ENCODE results near the gene TMED8.
A peak's percentile ranks its signal among the peaks of the same experiment; 100 is the strongest.

TMED8 gene

GRCh38 chr14:77329872-77330271, 47.0 kb downstream of the TMED8 start:
- H3K27ac ChIP-seq, result no peak overlapping the region
- TF ChIP-seq ZFX (IDR thresholded peaks at IDR 0.05; ENCODE audit: borderline replicate concordance), result no peak
- TF ChIP-seq CTCF (IDR thresholded peaks at IDR 0.05), result no peak

- no peak overlapping the region for H3K27ac ChIP-seq
- TF ChIP-seq ZFX (IDR thresholded peaks at IDR 0.05; ENCODE audit: borderline replicate concordance) (no peak), CTCF (IDR thresholded peaks at IDR 0.05) (no peak)
These were observed 49.8 kb downstream of the TMED8 start for GRCh38 chr14:77327111-77327510.

GRCh38 chr14:77325746-77326094, 51.2 kb downstream of the TMED8 start:
- TF ChIP-seq CTCF (IDR thresholded peaks at IDR 0.05) (no peak), ZFX (IDR thresholded peaks at IDR 0.05; ENCODE audit: borderline replicate concordance) (no peak)
- H3K27ac ChIP-seq, result peak overlapping the region; percentile 39

- peak overlapping the region; percentile 39 for H3K27ac ChIP-seq
- TF ChIP-seq ZFX (IDR thresholded peaks at IDR 0.05; ENCODE audit: borderline replicate concordance) (no peak), CTCF (IDR thresholded peaks at IDR 0.05) (no peak)
These were observed 51.8 kb downstream of the TMED8 start for GRCh38 chr14:77324816-77325745.

GRCh38 chr14:77324289-77324688, 52.6 kb downstream of the TMED8 start:
- peak overlapping the region; percentile 39; the same call in 1 of the 2 replicates for H3K27ac ChIP-seq
- TF ChIP-seq CTCF (IDR thresholded peaks at IDR 0.05), result no peak

GRCh38 chr14:77323571-77323970, 53.3 kb downstream of the TMED8 start:
- no peak overlapping the region for H3K27ac ChIP-seq
- TF ChIP-seq ZFX (IDR thresholded peaks at IDR 0.05; ENCODE audit: borderline replicate concordance) (no peak), CTCF (IDR thresholded peaks at IDR 0.05) (no peak)

GRCh38 chr14:77322951-77323350, 53.9 kb downstream of the TMED8 start:
- TF ChIP-seq ZFX (IDR thresholded peaks at IDR 0.05; ENCODE audit: borderline replicate concordance), result no peak
- peak overlapping the region; percentile 94; the same call in 1 of the 2 replicates for H3K27ac ChIP-seq
